Type B pancreatic cell (in vitro differentiated cells): Measurements from ENCODE around the gene WASF3. TPM values are rescaled to one million over a fixed set of nuclear protein-coding genes. Genes with fewer than 3 reads are reported as not detected.

Experiments
- DNase-seq: peaks from one replicate; pipeline ENCODE4 v3.0.0; 2021; ENCODE audit warnings: mixed read lengths; ENCODE audit not compliant: unreplicated experiment; ENCODE audit errors: extremely low spot score
- H3K27ac Mint-ChIP-seq: 2 replicates; pipeline ENCODE4 v1.8.0; 2021; ENCODE audit warnings: mild to moderate bottlenecking, mixed read lengths
- H3K27me3 Mint-ChIP-seq: 2 replicates; pipeline ENCODE4 v1.8.0; 2021; ENCODE audit warnings: mixed read lengths
- H3K36me3 Mint-ChIP-seq: 2 replicates; pipeline ENCODE4 v1.8.0; 2021; ENCODE audit warnings: mixed read lengths
- H3K4me1 Mint-ChIP-seq: one replicate; pipeline ENCODE4 v1.8.0; 2021; ENCODE audit warnings: mixed read lengths; ENCODE audit not compliant: unreplicated experiment
- H3K4me3 Mint-ChIP-seq: 2 replicates; pipeline ENCODE4 v1.8.0; 2021; ENCODE audit warnings: mild to moderate bottlenecking, mixed read lengths
- H3K9me3 Mint-ChIP-seq: 2 replicates; pipeline ENCODE4 v1.8.0; 2021; ENCODE audit warnings: mixed read lengths
- CTCF ChIP-seq: fragments of 200-600 bp; sonication (generic); conservative IDR thresholded peaks from 2 replicates; pipeline ENCODE4 v1.5.0; 2021; ENCODE audit warnings: antibody characterized with exemption, mild to moderate bottlenecking
- total RNA-seq: library from RNA; stranded (reverse); gene quantifications from 2 replicates; pipeline ENCODE4 v1.2.1, GENCODE V29; 2021; ENCODE audit warnings: low replicate concordance

The WASF3 gene
- total RNA-seq, 1 donor from 2014 or later, result 40.2 TPM

- H3K4me3 Mint-ChIP-seq, result no peak overlapping the region
- H3K27ac Mint-ChIP-seq, result no peak overlapping the region
- no peak for DNase-seq
- H3K36me3 Mint-ChIP-seq, result peaks cover 4% of the 10 kb centered on the region
- peaks cover 27% of the 10 kb centered on the region for H3K4me1 Mint-ChIP-seq
- peaks cover 9% of the 10 kb centered on the region for H3K9me3 Mint-ChIP-seq
- no peaks in the 10 kb centered on the region for H3K27me3 Mint-ChIP-seq
- no peak for TF ChIP-seq CTCF
Measured at GRCh38 chr13:26590379-26590778, 32.9 kb downstream of the WASF3 start.

- DNase-seq, result no peak
- H3K4me3 Mint-ChIP-seq, result no peak overlapping the region
- no peak overlapping the region for H3K27ac Mint-ChIP-seq
- H3K27me3 Mint-ChIP-seq, result no peaks in the 10 kb centered on the region
- TF ChIP-seq CTCF, result no peak
- H3K9me3 Mint-ChIP-seq, result peaks cover 9% of the 10 kb centered on the region
- peaks cover 23% of the 10 kb centered on the region for H3K4me1 Mint-ChIP-seq
- H3K36me3 Mint-ChIP-seq, result peaks cover 4% of the 10 kb centered on the region
Measured at GRCh38 chr13:26590951-26591350, 33.5 kb downstream of the WASF3 start.

GRCh38 chr13:26591672-26592071, 34.2 kb downstream of the WASF3 start:
- Mint-ChIP-seq H3K9me3 (peaks cover 13% of the 10 kb centered on the region), H3K36me3 (peaks cover 4% of the 10 kb centered on the region), H3K4me1 (peaks cover 23% of the 10 kb centered on the region), H3K4me3 (no peak overlapping the region), H3K27me3 (no peaks in the 10 kb centered on the region), H3K27ac (no peak overlapping the region)
- no peak for DNase-seq
- no peak for TF ChIP-seq CTCF

- Mint-ChIP-seq H3K4me3 (no peak overlapping the region), H3K27me3 (no peaks in the 10 kb centered on the region), H3K4me1 (peaks cover 27% of the 10 kb centered on the region), H3K9me3 (peaks cover 13% of the 10 kb centered on the region), H3K27ac (no peak overlapping the region), H3K36me3 (peaks cover 4% of the 10 kb centered on the region)
- TF ChIP-seq CTCF, result no peak
- DNase-seq, result no peak
Measured at GRCh38 chr13:26593661-26594060, 36.2 kb downstream of the WASF3 start.

- no peaks in the 10 kb centered on the region for H3K27me3 Mint-ChIP-seq
- H3K4me3 Mint-ChIP-seq, result no peak overlapping the region
- H3K9me3 Mint-ChIP-seq, result peaks cover 13% of the 10 kb centered on the region
- no peak overlapping the region for H3K27ac Mint-ChIP-seq
- TF ChIP-seq CTCF, result no peak
- peaks cover 29% of the 10 kb centered on the region for H3K4me1 Mint-ChIP-seq
- DNase-seq, result no peak
- peaks cover 4% of the 10 kb centered on the region for H3K36me3 Mint-ChIP-seq
Measured at GRCh38 chr13:26594363-26594762, 36.9 kb downstream of the WASF3 start.

GRCh38 chr13:26596458-26596857, 39.0 kb downstream of the WASF3 start:
- Mint-ChIP-seq H3K36me3 (peaks cover 4% of the 10 kb centered on the region), H3K27me3 (no peaks in the 10 kb centered on the region), H3K4me3 (no peak overlapping the region), H3K9me3 (peaks cover 7% of the 10 kb centered on the region), H3K27ac (no peak overlapping the region), H3K4me1 (peaks cover 34% of the 10 kb centered on the region)
- no peak for DNase-seq
- no peak for TF ChIP-seq CTCF
